ENCODE results near the gene LBHD2. TPM values are rescaled to one million over a fixed set of nuclear protein-coding genes. Genes with fewer than 3 reads are reported as not detected.

The LBHD2 gene
- total and polyA plus RNA-seq, 2 of the 13 experiments (the other 11 are each of a cell fraction or from before 2014, with no cell fraction given), result 0.67 to 1.00 TPM

DNA sequence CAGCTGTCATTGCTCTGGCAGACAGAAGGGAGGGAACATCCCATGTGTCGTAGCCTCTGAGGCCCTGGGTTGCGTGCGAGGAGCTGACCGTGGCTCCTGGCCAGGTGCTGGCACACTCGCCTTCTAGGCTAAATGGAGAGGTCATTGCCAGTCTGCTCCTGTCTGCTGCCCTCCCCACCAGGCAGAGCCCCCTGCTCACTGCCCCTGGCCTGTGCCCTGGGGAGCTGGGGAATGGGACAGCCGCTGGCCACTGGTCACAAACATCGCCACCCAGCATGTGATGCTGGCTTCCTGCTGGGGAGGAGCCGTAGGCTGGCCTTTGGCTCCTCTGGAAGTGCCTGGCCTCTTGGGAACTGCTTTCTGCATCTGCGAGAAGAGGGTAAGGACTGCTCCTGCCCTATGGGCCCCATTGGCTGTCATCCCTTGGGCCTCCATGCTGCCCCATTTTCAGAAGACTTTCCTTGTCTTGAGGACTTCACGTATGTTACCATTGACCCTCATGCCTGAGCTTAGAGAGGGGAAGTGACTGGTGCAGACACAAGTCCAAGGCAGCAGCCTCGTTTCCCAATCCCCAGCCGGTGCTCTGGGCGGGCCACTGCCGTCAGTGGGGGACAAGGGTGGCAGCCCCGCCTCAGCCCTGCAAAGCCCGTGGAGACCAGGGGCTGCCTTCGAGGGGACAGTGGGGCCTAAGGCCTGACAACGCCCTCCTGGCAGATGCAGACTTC lies 37.3 kb downstream of the LBHD2 start (continued):
- TF ChIP-seq RBM22 (optimal IDR thresholded peaks at IDR 0.05; ENCODE audit: low read length) (no peak), MTA3 (CRISPR knock-in tag; IDR thresholded peaks at IDR 0.05) (no peak), PAWR (CRISPR knock-in tag; IDR thresholded peaks at IDR 0.05; ENCODE audit: borderline replicate concordance) (no peak), ZNF782 (CRISPR knock-in tag; IDR thresholded peaks at IDR 0.05; ENCODE audit: borderline replicate concordance) (no peak), GLI4 (CRISPR knock-in tag; IDR thresholded peaks at IDR 0.05; ENCODE audit: borderline replicate concordance) (no peak), ZFY (CRISPR knock-in tag; IDR thresholded peaks at IDR 0.05) (peak; percentile 9; the same call in 1 of the 2 replicates), SOX6 (IDR thresholded peaks at IDR 0.05) (no peak), SOX6 (CRISPR knock-in tag; IDR thresholded peaks at IDR 0.05) (no peak), ZNF850 (CRISPR knock-in tag; conservative IDR thresholded peaks at IDR 0.05) (no peak), ZNF280B (CRISPR knock-in tag; IDR thresholded peaks at IDR 0.05; ENCODE audit: borderline replicate concordance) (no peak), ZNF598 (CRISPR knock-in tag; IDR thresholded peaks at IDR 0.05; ENCODE audit: borderline replicate concordance) (no peak), SMYD3 (CRISPR knock-in tag; IDR thresholded peaks at IDR 0.05) (no peak), ISL2 (CRISPR knock-in tag; IDR thresholded peaks at IDR 0.05) (no peak), ZFP1 (CRISPR knock-in tag; IDR thresholded peaks at IDR 0.05) (no peak), ZSCAN29 (CRISPR knock-in tag; conservative IDR thresholded peaks at IDR 0.05) (no peak), NPAS2 (CRISPR knock-in tag; IDR thresholded peaks at IDR 0.05; ENCODE audit: borderline replicate concordance) (no peak), ZNF746 (CRISPR knock-in tag; IDR thresholded peaks at IDR 0.05) (no peak), NFIB (CRISPR knock-in tag; IDR thresholded peaks at IDR 0.05; ENCODE audit: borderline replicate concordance) (no peak), KDM2A (CRISPR knock-in tag; IDR thresholded peaks at IDR 0.05; ENCODE audit: borderline replicate concordance, low read depth) (no peak), TARDBP (CRISPR knock-in tag; IDR thresholded peaks at IDR 0.05) (no peak), PHF8 (CRISPR knock-in tag; IDR thresholded peaks at IDR 0.05) (no peak), SRF (IDR thresholded peaks at IDR 0.05; ENCODE audit: low read depth, low read length) (no peak)
- TF ChIP-seq, protein P1, sequence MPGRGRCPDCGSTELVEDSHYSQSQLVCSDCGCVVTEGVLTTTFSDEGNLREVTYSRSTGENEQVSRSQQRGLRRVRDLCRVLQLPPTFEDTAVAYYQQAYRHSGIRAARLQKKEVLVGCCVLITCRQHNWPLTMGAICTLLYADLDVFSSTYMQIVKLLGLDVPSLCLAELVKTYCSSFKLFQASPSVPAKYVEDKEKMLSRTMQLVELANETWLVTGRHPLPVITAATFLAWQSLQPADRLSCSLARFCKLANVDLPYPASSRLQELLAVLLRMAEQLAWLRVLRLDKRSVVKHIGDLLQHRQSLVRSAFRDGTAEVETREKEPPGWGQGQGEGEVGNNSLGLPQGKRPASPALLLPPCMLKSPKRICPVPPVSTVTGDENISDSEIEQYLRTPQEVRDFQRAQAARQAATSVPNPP (CRISPR knock-in tag; IDR thresholded peaks at IDR 0.05), result no peak
- TF ChIP-seq, protein P2, sequence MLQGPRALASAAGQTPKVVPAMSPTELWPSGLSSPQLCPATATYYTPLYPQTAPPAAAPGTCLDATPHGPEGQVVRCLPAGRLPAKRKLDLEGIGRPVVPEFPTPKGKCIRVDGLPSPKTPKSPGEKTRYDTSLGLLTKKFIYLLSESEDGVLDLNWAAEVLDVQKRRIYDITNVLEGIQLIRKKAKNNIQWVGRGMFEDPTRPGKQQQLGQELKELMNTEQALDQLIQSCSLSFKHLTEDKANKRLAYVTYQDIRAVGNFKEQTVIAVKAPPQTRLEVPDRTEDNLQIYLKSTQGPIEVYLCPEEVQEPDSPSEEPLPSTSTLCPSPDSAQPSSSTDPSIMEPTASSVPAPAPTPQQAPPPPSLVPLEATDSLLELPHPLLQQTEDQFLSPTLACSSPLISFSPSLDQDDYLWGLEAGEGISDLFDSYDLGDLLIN (CRISPR knock-in tag; IDR thresholded peaks at IDR 0.05; ENCODE audit: borderline replicate concordance), result no peak
- TF ChIP-seq, protein P3, sequence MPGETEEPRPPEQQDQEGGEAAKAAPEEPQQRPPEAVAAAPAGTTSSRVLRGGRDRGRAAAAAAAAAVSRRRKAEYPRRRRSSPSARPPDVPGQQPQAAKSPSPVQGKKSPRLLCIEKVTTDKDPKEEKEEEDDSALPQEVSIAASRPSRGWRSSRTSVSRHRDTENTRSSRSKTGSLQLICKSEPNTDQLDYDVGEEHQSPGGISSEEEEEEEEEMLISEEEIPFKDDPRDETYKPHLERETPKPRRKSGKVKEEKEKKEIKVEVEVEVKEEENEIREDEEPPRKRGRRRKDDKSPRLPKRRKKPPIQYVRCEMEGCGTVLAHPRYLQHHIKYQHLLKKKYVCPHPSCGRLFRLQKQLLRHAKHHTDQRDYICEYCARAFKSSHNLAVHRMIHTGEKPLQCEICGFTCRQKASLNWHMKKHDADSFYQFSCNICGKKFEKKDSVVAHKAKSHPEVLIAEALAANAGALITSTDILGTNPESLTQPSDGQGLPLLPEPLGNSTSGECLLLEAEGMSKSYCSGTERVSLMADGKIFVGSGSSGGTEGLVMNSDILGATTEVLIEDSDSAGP (CRISPR knock-in tag; IDR thresholded peaks at IDR 0.05; ENCODE audit: borderline replicate concordance), result peak; percentile 32; the same call in 1 of the 2 replicates
- TF ChIP-seq, protein P4, sequence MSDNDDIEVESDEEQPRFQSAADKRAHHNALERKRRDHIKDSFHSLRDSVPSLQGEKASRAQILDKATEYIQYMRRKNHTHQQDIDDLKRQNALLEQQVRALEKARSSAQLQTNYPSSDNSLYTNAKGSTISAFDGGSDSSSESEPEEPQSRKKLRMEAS (IDR thresholded peaks at IDR 0.05), result peak; percentile 30; the same call in 1 of the 2 replicates
